Measurements from ENCODE around the gene PGLYRP2. TPM values are rescaled to one million over a fixed set of nuclear protein-coding genes. Genes with fewer than 3 reads are reported as not detected.

PGLYRP2 gene
- polyA plus RNA-seq, 1 experiment: not detected

GRCh38 chr19:15455996-15456395 lies 23.3 kb downstream of the PGLYRP2 start:
- Histone ChIP-seq H3K4me3 (ENCODE audit: low read depth, low read length) (no peak overlapping the region), H3K27me3 (ENCODE audit: control insufficient read depth, insufficient read depth, low read length) (peaks cover 12% of the 10 kb centered on the region), H3K36me3 (ENCODE audit: control insufficient read depth, insufficient read depth, low read length) (no peaks in the 10 kb centered on the region)
- no peak for TF ChIP-seq CTCF (IDR thresholded peaks at IDR 0.05; ENCODE audit: insufficient read depth, low read depth, low read length)
- CTCF ChIA-PET: interaction anchor here (0.7 kb wide), 1 partner anchor 9 kb away, joined by 3 read pairs; the partner anchor contains the start of gene RASAL3
- DNase-seq (ENCODE audit: low read depth): no peak
- POLR2A ChIA-PET: no interaction called here

- POLR2A ChIA-PET: no interaction called here
- peaks cover 12% of the 10 kb centered on the region for H3K27me3 ChIP-seq (ENCODE audit: control insufficient read depth, insufficient read depth, low read length)
- no peak for DNase-seq (ENCODE audit: low read depth)
- TF ChIP-seq CTCF (IDR thresholded peaks at IDR 0.05; ENCODE audit: insufficient read depth, low read depth, low read length): peak; percentile 17; the same call in 1 of the 2 replicates
- H3K36me3 ChIP-seq (ENCODE audit: control insufficient read depth, insufficient read depth, low read length): no peaks in the 10 kb centered on the region
- CTCF ChIA-PET: interaction anchor here (0.6 to 1.2 kb wide), 2 partner anchors 13 to 332 kb away, joined by 3 to 4 read pairs; no protein-coding TSS in a partner anchor
- H3K4me3 ChIP-seq (ENCODE audit: low read depth, low read length): no peak overlapping the region
Measured at GRCh38 chr19:15453906-15454860, 25.1 kb downstream of the PGLYRP2 start.

- peak; percentile 37; the same call in 1 of the 2 replicates for TF ChIP-seq CTCF (IDR thresholded peaks at IDR 0.05; ENCODE audit: insufficient read depth, low read depth, low read length)
- no peaks in the 10 kb centered on the region for H3K36me3 ChIP-seq (ENCODE audit: control insufficient read depth, insufficient read depth, low read length)
- H3K27me3 ChIP-seq (ENCODE audit: control insufficient read depth, insufficient read depth, low read length): peaks cover 8% of the 10 kb centered on the region
- peak overlapping the region; percentile 41 for H3K4me3 ChIP-seq (ENCODE audit: low read depth, low read length)
- no peak for DNase-seq (ENCODE audit: low read depth)
- ChIA-PET POLR2A (no interaction called here), CTCF (no interaction called here)
Measured at GRCh38 chr19:15453091-15453578, 26.2 kb downstream of the PGLYRP2 start.

GRCh38 chr19:15452111-15453047 lies 26.9 kb downstream of the PGLYRP2 start:
- Histone ChIP-seq H3K4me3 (ENCODE audit: low read depth, low read length) (peak overlapping the region; percentile 41), H3K27me3 (ENCODE audit: control insufficient read depth, insufficient read depth, low read length) (peaks cover 6% of the 10 kb centered on the region), H3K36me3 (ENCODE audit: control insufficient read depth, insufficient read depth, low read length) (no peaks in the 10 kb centered on the region)
- CTCF ChIA-PET: interaction anchor here (0.5 to 1.3 kb wide), 5 partner anchors 32 to 879 kb away, joined by 3 read pairs; no protein-coding TSS in a partner anchor
- peak; percentile 54 for DNase-seq (ENCODE audit: low read depth)
- TF ChIP-seq CTCF (IDR thresholded peaks at IDR 0.05; ENCODE audit: insufficient read depth, low read depth, low read length): no peak
- POLR2A ChIA-PET: no interaction called here
